Measurements from ENCODE around the gene SPRR2G. TPM values are rescaled to one million over a fixed set of nuclear protein-coding genes. Genes with fewer than 3 reads are reported as not detected.
A peak's percentile ranks its signal among the peaks of the same experiment; 100 is the strongest.

SPRR2G gene
- total RNA-seq, 1 donor from 2014 or later: not detected

GRCh38 chr1:153180556-153180955 is 29.9 kb upstream of the SPRR2G start:
- no peak overlapping the region for H3K27ac Mint-ChIP-seq
- H3K4me1 Mint-ChIP-seq: no peaks in the 10 kb centered on the region
- peaks cover 3% of the 10 kb centered on the region for H3K27me3 Mint-ChIP-seq (ENCODE audit: low read depth)
- no peak for DNase-seq (ENCODE audit: low spot score in 2 of 2, unreplicated experiment in 2 of 2)
- no peak for TF ChIP-seq CTCF (IDR thresholded peaks at IDR 0.05; ENCODE audit: unreplicated experiment)
- peaks cover 2% of the 10 kb centered on the region for H3K36me3 Mint-ChIP-seq
- no peak overlapping the region for H3K4me3 Mint-ChIP-seq
- H3K9me3 Mint-ChIP-seq: peaks cover 17% of the 10 kb centered on the region

GRCh38 chr1:153178922-153179321 is 28.2 kb upstream of the SPRR2G start:
- no peak overlapping the region for H3K27ac Mint-ChIP-seq
- H3K9me3 Mint-ChIP-seq: peaks cover 3% of the 10 kb centered on the region
- DNase-seq (ENCODE audit: low spot score in 2 of 2, unreplicated experiment in 2 of 2): no peak
- peaks cover 3% of the 10 kb centered on the region for H3K27me3 Mint-ChIP-seq (ENCODE audit: low read depth)
- peaks cover 6% of the 10 kb centered on the region for H3K4me1 Mint-ChIP-seq
- H3K4me3 Mint-ChIP-seq: no peak overlapping the region
- no peaks in the 10 kb centered on the region for H3K36me3 Mint-ChIP-seq
- no peak for TF ChIP-seq CTCF (IDR thresholded peaks at IDR 0.05; ENCODE audit: unreplicated experiment)

GRCh38 chr1:153174624-153175023 is 23.9 kb upstream of the SPRR2G start:
- Mint-ChIP-seq H3K27me3 (ENCODE audit: low read depth) (peaks cover 2% of the 10 kb centered on the region), H3K36me3 (no peaks in the 10 kb centered on the region), H3K27ac (peak overlapping the region; percentile 40), H3K4me1 (peaks cover 6% of the 10 kb centered on the region), H3K9me3 (peaks cover 13% of the 10 kb centered on the region), H3K4me3 (no peak overlapping the region)
- TF ChIP-seq CTCF (IDR thresholded peaks at IDR 0.05; ENCODE audit: unreplicated experiment): no peak
- DNase-seq (ENCODE audit: low spot score in 2 of 2, unreplicated experiment in 2 of 2): no peak

- no peak for TF ChIP-seq CTCF (IDR thresholded peaks at IDR 0.05; ENCODE audit: unreplicated experiment)
- no peaks in the 10 kb centered on the region for H3K36me3 Mint-ChIP-seq
- H3K4me3 Mint-ChIP-seq: no peak overlapping the region
- peaks cover 9% of the 10 kb centered on the region for H3K9me3 Mint-ChIP-seq
- no peaks in the 10 kb centered on the region for H3K4me1 Mint-ChIP-seq
- H3K27ac Mint-ChIP-seq: no peak overlapping the region
- H3K27me3 Mint-ChIP-seq (ENCODE audit: low read depth): peaks cover 13% of the 10 kb centered on the region
- DNase-seq (ENCODE audit: low spot score in 2 of 2, unreplicated experiment in 2 of 2): no peak
Observed at GRCh38 chr1:153168686-153169085, 18.0 kb upstream of the SPRR2G start.

- Mint-ChIP-seq H3K9me3 (peaks cover 14% of the 10 kb centered on the region), H3K4me1 (peaks cover 4% of the 10 kb centered on the region), H3K27ac (no peak overlapping the region), H3K27me3 (ENCODE audit: low read depth) (peaks cover 8% of the 10 kb centered on the region), H3K36me3 (peaks cover 6% of the 10 kb centered on the region), H3K4me3 (no peak overlapping the region)
- no peak for DNase-seq (ENCODE audit: low spot score in 2 of 2, unreplicated experiment in 2 of 2)
- TF ChIP-seq CTCF (IDR thresholded peaks at IDR 0.05; ENCODE audit: unreplicated experiment): no peak
Observed at GRCh38 chr1:153155541-153155940, 4.9 kb upstream of the SPRR2G start.

DNA sequence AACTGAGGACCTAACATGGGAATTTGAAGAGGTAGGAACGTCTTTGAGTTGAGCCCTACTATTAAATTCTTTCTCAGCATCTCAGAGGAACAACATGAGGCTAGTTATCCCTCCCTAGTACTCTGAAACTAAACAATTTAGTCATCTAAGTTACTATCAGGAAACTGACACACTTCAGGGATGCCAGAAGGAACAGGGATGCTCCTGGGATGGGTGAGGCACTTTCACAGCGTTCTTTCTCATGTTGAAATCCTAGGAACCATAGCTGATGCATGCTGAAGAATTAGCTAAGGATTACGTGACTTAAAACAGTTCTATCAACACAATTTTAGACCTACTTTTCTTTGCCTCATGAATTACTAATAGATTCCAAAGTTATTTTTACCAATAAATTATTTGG is 1.8 kb upstream of the SPRR2G start:
- Mint-ChIP-seq H3K36me3 (peaks cover 2% of the 10 kb centered on the region), H3K27me3 (ENCODE audit: low read depth) (peaks cover 16% of the 10 kb centered on the region), H3K9me3 (peaks cover 4% of the 10 kb centered on the region), H3K4me1 (peaks cover 4% of the 10 kb centered on the region), H3K4me3 (no peak overlapping the region), H3K27ac (no peak overlapping the region)
- TF ChIP-seq CTCF (IDR thresholded peaks at IDR 0.05; ENCODE audit: unreplicated experiment): no peak
- DNase-seq (ENCODE audit: low spot score in 2 of 2, unreplicated experiment in 2 of 2): no peak
